Osteoblast (primary cell): ENCODE data around the gene GNE. TPM values are rescaled to one million over a fixed set of nuclear protein-coding genes. Genes with fewer than 3 reads are reported as not detected.
"Not testable (repeated sequence)": the region's sequence is repeated elsewhere in the genome, so short reads cannot be mapped to it uniquely, and the experiment has no call there.

Source experiments
- DNase-seq: peaks from one replicate; pipeline ENCODE4 v3.0.0; 2011; ENCODE audit warnings: low spot score, mixed read lengths; ENCODE audit not compliant: insufficient read length; ENCODE audit errors: missing footprints
- H2AFZ ChIP-seq: 2 replicates; pipeline ENCODE4 v1.6.0; 2011; ENCODE audit warnings: mild to moderate bottlenecking, low read length
- H3K27ac ChIP-seq: 2 replicates; pipeline ENCODE4 v1.5.1; 2011; ENCODE audit warnings: mild to moderate bottlenecking, low read depth, low read length, moderate library complexity
- H3K27me3 ChIP-seq: 2 replicates; pipeline ENCODE4 v1.6.0; 2012; ENCODE audit warnings: mild to moderate bottlenecking, control low read depth, inconsistent platforms, low read length, moderate library complexity; ENCODE audit not compliant: insufficient read depth
- H3K36me3 ChIP-seq: 2 replicates; pipeline ENCODE4 v1.5.1; 2011; ENCODE audit warnings: mild to moderate bottlenecking, low read length, control low read depth, moderate library complexity; ENCODE audit not compliant: insufficient read depth
- H3K4me1 ChIP-seq: 2 replicates; pipeline ENCODE4 v1.5.1; 2011; ENCODE audit warnings: mild to moderate bottlenecking, low read length, control low read depth, moderate library complexity; ENCODE audit not compliant: insufficient read depth
- H3K4me2 ChIP-seq: 2 replicates; pipeline ENCODE4 v1.6.0; 2011; ENCODE audit warnings: mild to moderate bottlenecking, low read length; ENCODE audit not compliant: insufficient read depth
- H3K4me3 ChIP-seq: fragments of 200-600 bp; sonication (generic); 3 replicates; pipeline ENCODE4 v1.5.1; 2012; ENCODE audit warnings: mild to moderate bottlenecking, low read length, inconsistent platforms; ENCODE audit not compliant: insufficient read depth
- H3K79me2 ChIP-seq: 2 replicates; pipeline ENCODE4 v1.6.0; 2012; ENCODE audit warnings: mild to moderate bottlenecking, low read length, control low read depth, inconsistent platforms; ENCODE audit not compliant: insufficient read depth
- H3K9me3 ChIP-seq: 2 replicates; pipeline ENCODE4 v1.5.1; 2011; ENCODE audit warnings: low read depth, low read length, control low read depth
- H4K20me1 ChIP-seq: 2 replicates; pipeline ENCODE4 v1.6.0; 2012; ENCODE audit warnings: mild to moderate bottlenecking, low read length, control low read depth; ENCODE audit not compliant: insufficient read depth
- total RNA-seq: library from RNA; depleted of rRNA; stranded (reverse); fragments of >200 nt; gene quantifications from 2 replicates; pipeline ENCODE4 v1.2.3, GENCODE V29; 2012
- TF ChIP-seq, protein P1 (sequence below): IDR thresholded peaks from 2 replicates; pipeline ENCODE4 v1.5.1; 2011; ENCODE audit warnings: mild to moderate bottlenecking, low read depth, low read length, moderate library complexity; ENCODE audit errors: extremely low read depth

Gene GNE, protein sequence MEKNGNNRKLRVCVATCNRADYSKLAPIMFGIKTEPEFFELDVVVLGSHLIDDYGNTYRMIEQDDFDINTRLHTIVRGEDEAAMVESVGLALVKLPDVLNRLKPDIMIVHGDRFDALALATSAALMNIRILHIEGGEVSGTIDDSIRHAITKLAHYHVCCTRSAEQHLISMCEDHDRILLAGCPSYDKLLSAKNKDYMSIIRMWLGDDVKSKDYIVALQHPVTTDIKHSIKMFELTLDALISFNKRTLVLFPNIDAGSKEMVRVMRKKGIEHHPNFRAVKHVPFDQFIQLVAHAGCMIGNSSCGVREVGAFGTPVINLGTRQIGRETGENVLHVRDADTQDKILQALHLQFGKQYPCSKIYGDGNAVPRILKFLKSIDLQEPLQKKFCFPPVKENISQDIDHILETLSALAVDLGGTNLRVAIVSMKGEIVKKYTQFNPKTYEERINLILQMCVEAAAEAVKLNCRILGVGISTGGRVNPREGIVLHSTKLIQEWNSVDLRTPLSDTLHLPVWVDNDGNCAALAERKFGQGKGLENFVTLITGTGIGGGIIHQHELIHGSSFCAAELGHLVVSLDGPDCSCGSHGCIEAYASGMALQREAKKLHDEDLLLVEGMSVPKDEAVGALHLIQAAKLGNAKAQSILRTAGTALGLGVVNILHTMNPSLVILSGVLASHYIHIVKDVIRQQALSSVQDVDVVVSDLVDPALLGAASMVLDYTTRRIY
- 25.3 TPM in 2 replicates for total RNA-seq

DNA sequence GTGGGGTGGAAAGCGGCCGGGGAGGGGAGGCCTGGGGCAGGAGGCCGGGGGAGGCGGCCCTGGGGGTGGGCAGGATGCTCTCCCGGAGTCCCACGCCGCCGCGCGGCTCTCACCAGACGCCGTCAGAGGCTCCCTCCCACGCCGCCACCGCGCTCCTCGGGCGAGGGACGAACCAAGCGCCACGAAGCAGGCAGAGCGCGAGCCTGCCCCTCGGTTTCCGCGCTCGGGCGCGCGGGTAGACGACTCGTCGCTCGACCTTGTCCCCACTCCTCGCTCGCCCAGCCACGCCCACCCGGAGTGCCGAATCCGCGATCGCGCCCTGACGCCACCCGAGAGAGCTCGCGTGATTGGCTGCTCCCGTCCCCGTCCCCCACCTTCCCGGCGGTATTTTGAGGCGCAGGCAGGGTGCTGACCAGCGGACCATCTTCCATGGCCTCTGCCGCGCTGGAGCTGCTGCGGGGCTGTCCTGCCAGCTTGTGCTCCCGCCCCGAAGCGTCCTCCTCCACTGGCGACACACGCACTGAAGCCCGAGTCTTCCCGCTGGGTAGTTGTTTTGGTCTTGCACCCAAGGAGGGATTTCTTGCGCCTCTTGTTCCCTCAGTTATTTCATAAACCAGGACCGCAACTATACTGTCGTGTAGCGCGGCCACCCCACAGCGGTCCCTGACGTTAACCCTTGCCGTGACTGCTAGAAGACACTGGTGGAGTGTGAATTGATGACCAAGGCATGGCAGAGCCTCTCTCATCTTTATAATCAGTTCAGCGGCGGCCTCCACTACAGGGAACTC lies at the start of gene GNE:
TSS of gene GNE (minus strand) at position 241 of the 788 bp plus-strand sequence. CDS start 9,093 bp downstream, outside the sequence.
- H3K36me3 ChIP-seq = no peaks in the 10 kb centered on the region
- DNase-seq = peak; percentile 97

DNA sequence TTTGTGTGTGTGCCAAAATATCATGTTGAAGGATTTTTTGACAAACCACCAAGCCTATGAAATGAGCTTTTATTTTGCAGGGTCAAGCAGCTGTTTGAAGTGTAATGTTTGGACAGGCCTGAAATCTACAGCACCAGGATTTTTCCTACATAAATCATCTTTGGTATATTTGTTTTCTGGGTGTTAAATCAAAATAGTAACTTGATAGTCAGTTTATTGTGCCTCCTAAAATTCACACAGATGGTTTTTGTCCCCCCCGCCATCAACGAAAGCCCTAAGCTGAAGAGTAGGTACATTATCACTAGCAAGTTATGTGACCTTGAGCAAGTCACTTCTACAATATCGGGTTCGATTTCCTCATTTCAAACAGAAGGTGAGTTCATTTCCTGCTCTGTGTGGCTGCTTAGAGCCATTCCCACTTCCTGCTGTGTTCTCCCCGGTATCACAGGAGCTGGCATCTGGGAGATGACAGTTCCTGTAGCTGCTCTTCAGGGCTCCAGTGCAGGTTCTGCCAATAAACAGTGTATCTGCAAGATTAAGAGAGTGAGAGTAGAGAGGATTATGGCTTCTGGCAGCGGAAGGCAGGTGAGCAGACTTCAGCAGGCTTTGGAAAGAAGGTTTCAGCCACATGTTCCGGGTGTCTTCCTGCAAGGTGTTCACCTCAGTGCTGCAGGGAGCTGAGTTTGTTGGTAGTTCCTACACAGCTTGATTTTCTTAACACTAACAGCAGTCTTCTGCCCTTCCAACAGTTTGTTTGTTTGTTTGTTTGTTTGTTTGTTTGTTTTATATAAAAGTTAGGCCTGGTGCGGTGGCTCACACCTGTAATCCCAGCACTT lies 48.4 kb upstream of the GNE start:
- Histone ChIP-seq H2AFZ (no peak overlapping the region), H3K4me3 (no peak overlapping the region), H3K36me3 (no peaks in the 10 kb centered on the region), H3K4me1 (no peaks in the 10 kb centered on the region), H3K27ac (no peak overlapping the region), H4K20me1 (no peaks in the 10 kb centered on the region), H3K27me3 (no peaks in the 10 kb centered on the region), H3K4me2 (no peak overlapping the region), H3K79me2 (no peaks in the 10 kb centered on the region), H3K9me3 (no peaks in the 10 kb centered on the region)
- TF ChIP-seq, protein P1, sequence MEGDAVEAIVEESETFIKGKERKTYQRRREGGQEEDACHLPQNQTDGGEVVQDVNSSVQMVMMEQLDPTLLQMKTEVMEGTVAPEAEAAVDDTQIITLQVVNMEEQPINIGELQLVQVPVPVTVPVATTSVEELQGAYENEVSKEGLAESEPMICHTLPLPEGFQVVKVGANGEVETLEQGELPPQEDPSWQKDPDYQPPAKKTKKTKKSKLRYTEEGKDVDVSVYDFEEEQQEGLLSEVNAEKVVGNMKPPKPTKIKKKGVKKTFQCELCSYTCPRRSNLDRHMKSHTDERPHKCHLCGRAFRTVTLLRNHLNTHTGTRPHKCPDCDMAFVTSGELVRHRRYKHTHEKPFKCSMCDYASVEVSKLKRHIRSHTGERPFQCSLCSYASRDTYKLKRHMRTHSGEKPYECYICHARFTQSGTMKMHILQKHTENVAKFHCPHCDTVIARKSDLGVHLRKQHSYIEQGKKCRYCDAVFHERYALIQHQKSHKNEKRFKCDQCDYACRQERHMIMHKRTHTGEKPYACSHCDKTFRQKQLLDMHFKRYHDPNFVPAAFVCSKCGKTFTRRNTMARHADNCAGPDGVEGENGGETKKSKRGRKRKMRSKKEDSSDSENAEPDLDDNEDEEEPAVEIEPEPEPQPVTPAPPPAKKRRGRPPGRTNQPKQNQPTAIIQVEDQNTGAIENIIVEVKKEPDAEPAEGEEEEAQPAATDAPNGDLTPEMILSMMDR = no peak
- peak; percentile 47 for DNase-seq

More for the DNA sequence above, at the start of gene GNE:
- H3K79me2 ChIP-seq = peaks cover 34% of the 10 kb centered on the region
- H3K27ac ChIP-seq = peak within 1 kb of the TSS; percentile 91
- peak within 1 kb of the TSS; percentile 98 for H2AFZ ChIP-seq
- no peaks in the 10 kb centered on the region for H3K27me3 ChIP-seq
- H3K4me3 ChIP-seq = peak within 1 kb of the TSS; percentile 91
- H3K9me3 ChIP-seq = no peaks in the 10 kb centered on the region
- H4K20me1 ChIP-seq = peaks cover 2% of the 10 kb centered on the region
- TF ChIP-seq, protein P1 = no peak
- peaks cover 8% of the 10 kb centered on the region for H3K4me1 ChIP-seq
- H3K4me2 ChIP-seq = peak within 1 kb of the TSS; percentile 95

DNA sequence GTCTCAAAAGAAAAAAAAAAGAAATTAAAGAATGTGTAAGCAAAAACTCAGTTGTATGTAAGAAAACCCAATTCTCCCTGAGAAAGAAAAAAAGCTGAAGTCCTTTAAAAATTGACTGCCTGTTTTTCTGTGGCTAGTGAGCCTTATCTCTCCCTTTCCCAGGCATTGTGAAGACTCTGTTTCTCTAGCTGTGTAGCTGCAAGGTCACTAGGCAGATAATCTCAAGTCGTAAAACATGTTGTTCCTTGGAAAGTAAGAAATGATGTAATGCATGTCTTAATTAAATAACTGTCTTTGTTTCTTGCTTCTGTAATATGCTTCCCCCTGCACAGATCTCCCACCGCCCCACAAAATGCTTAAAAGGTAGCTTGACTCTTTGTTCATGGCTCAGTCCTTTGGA lies 46.1 kb upstream of the GNE start:
- H2AFZ ChIP-seq, H3K36me3 ChIP-seq, H3K9me3 ChIP-seq, H3K4me1 ChIP-seq, H3K4me3 ChIP-seq, DNase-seq, H3K79me2 ChIP-seq, H3K4me2 ChIP-seq, H3K27ac ChIP-seq, H4K20me1 ChIP-seq, H3K27me3 ChIP-seq: not testable (repeated sequence)

- H3K36me3 ChIP-seq = no peaks in the 10 kb centered on the region
- no peak overlapping the region for H3K27ac ChIP-seq
- no peak overlapping the region for H3K4me3 ChIP-seq
- H2AFZ ChIP-seq = no peak overlapping the region
- TF ChIP-seq, protein P1 = no peak
- DNase-seq = no peak
- H3K79me2 ChIP-seq = no peaks in the 10 kb centered on the region
- H3K9me3 ChIP-seq = no peaks in the 10 kb centered on the region
- peaks cover 5% of the 10 kb centered on the region for H3K4me1 ChIP-seq
- no peaks in the 10 kb centered on the region for H4K20me1 ChIP-seq
- no peak overlapping the region for H3K4me2 ChIP-seq
- H3K27me3 ChIP-seq = no peaks in the 10 kb centered on the region
These were observed 43.0 kb upstream of the GNE start for GRCh38 chr9:36301227-36301626.
